Measurements from ENCODE around the gene STT3A. TPM values are rescaled to one million over a fixed set of nuclear protein-coding genes. Genes with fewer than 3 reads are reported as not detected.

STT3A gene
- total RNA-seq, 4 donors from 2014 or later: 112 to 187 (median 172) TPM

- Histone ChIP-seq H3K9me3 (no peaks in the 10 kb centered on the region), H3K4me1 (no peaks in the 10 kb centered on the region), H3K4me3 (replicated peaks in 1 of 3) (no peak overlapping the region), H3K27me3 (no peaks in the 10 kb centered on the region), H3K36me3 (no peaks in the 10 kb centered on the region), H3K27ac (no peak overlapping the region)
- TF ChIP-seq POLR2A (IDR thresholded peaks at IDR 0.05) (no peak), CTCF (IDR thresholded peaks at IDR 0.05) (no peak)
- 98 to 99% methylated on average over 2 of the region's 2 CpGs for WGBS, 2 donors
- DNase-seq: no peak
- intact Hi-C loops (cut with DNase I): no loop called here
Measured at GRCh38 chr11:125667151-125667550, 74.5 kb downstream of the STT3A start.

- 98% methylated on average over 1 of the region's 1 CpG for WGBS, 2 donors
- no peaks in the 10 kb centered on the region for H3K36me3 ChIP-seq
- no peak for TF ChIP-seq CTCF (IDR thresholded peaks at IDR 0.05)
- no peak for TF ChIP-seq POLR2A (IDR thresholded peaks at IDR 0.05)
- no peaks in the 10 kb centered on the region for H3K9me3 ChIP-seq
- no peaks in the 10 kb centered on the region for H3K4me1 ChIP-seq
- intact Hi-C loops (cut with DNase I): no loop called here
- DNase-seq: no peak
- H3K27me3 ChIP-seq: no peaks in the 10 kb centered on the region
- H3K4me3 ChIP-seq (replicated peaks in 1 of 3): no peak overlapping the region
- H3K27ac ChIP-seq: no peak overlapping the region
Measured at GRCh38 chr11:125670172-125670571, 77.5 kb downstream of the STT3A start.

GRCh38 chr11:125671561-125671960, 78.9 kb downstream of the STT3A start:
- no peak for DNase-seq
- no peaks in the 10 kb centered on the region for H3K9me3 ChIP-seq

More at GRCh38 chr11:125671561-125671960, 78.9 kb downstream of the STT3A start:
- Histone ChIP-seq H3K36me3 (no peaks in the 10 kb centered on the region), H3K4me3 (replicated peaks in 1 of 3) (no peak overlapping the region), H3K27ac (no peak overlapping the region), H3K4me1 (no peaks in the 10 kb centered on the region), H3K27me3 (no peaks in the 10 kb centered on the region)
- 83 to 85% methylated on average over 2 of the region's 2 CpGs for WGBS, 2 donors
- TF ChIP-seq CTCF (IDR thresholded peaks at IDR 0.05) (no peak), POLR2A (IDR thresholded peaks at IDR 0.05) (no peak)
- intact Hi-C loops (cut with DNase I): no loop called here

Small RNA genes within 50 kb of the gene (small RNA-seq; reads per million reads assigned to genes)
- gene RNU2-35P (not detected), gene RNU6-1156P (not detected)

Other genes with a start within 250 kb of the STT3A start
- 10 to 100 TPM in 3 of 4 donors, 1 to 10 TPM in 1; 8.0 to 27.5 (median 15.1) TPM for gene FEZ1, start 96.6 kb upstream of the STT3A start, total RNA-seq
- gene EI24, start 23.4 kb upstream of the STT3A start, total RNA-seq: 10 to 100 TPM; 35.7 to 75.8 (median 52.8) TPM
- 1 to 10 TPM in 3 of 4 donors, under 1 TPM in 1; 0.78 to 3.4 (median 1.4) TPM for gene CHEK1, start 32.3 kb downstream of the STT3A start, total RNA-seq
- not detected for gene ACRV1, start 88.0 kb downstream of the STT3A start, total RNA-seq
- gene PATE1, start 153.4 kb downstream of the STT3A start, total RNA-seq: not detected
- not detected for gene PATE2, start 186.0 kb downstream of the STT3A start, total RNA-seq
- gene PATE3, start 195.3 kb downstream of the STT3A start, total RNA-seq: not detected
- not detected for gene PATE4, start 240.5 kb downstream of the STT3A start, total RNA-seq

Measured in thyroid gland (tissue), 4 donors.